HUES6 (cell line): ENCODE results near the gene TRIP10.
A peak's percentile ranks its signal among the peaks of the same experiment; 100 is the strongest.

Experiments used
- H3K27ac ChIP-seq: 2 replicates; pipeline ENCODE4 v1.7.0; 2013; ENCODE audit warnings: low read depth, mild to moderate bottlenecking, low read length, inconsistent platforms
- H3K27me3 ChIP-seq: 2 replicates; pipeline ENCODE4 v1.6.1; 2013; ENCODE audit warnings: low read length; ENCODE audit not compliant: control insufficient read depth, insufficient read depth
- H3K36me3 ChIP-seq: 2 replicates; pipeline ENCODE4 v1.6.1; 2013; ENCODE audit warnings: low read length; ENCODE audit not compliant: control insufficient read depth, insufficient read depth
- H3K4me1 ChIP-seq: 2 replicates; pipeline ENCODE4 v1.6.1; 2013; ENCODE audit warnings: low read length; ENCODE audit not compliant: control insufficient read depth, insufficient read depth
- H3K4me3 ChIP-seq: 2 replicates; pipeline ENCODE4 v1.5.1; 2013; ENCODE audit warnings: low read depth, low read length
- H3K9ac ChIP-seq: one replicate; pipeline ENCODE4 v1.6.1; 2013; ENCODE audit warnings: mild to moderate bottlenecking, low read length
- H3K9me3 ChIP-seq: 2 replicates; pipeline ENCODE4 v1.6.1; 2013; ENCODE audit warnings: low read depth, low read length; ENCODE audit not compliant: control insufficient read depth, insufficient read depth

The TRIP10 gene

GRCh38 chr19:6739390-6739882, at the start of gene TRIP10:
TRIP10 (plus strand) TSS chr19:6739680; CDS start chr19:6739762, 82 bp downstream.
- Histone ChIP-seq H3K27me3 (no peaks in the 10 kb centered on the region), H3K9me3 (no peaks in the 10 kb centered on the region), H3K4me3 (peak within 1 kb of the TSS; percentile 81), H3K4me1 (peaks cover 55% of the 10 kb centered on the region), H3K36me3 (peaks cover 32% of the 10 kb centered on the region), H3K9ac (peak within 1 kb of the TSS; percentile 87), H3K27ac (peak within 1 kb of the TSS; percentile 77)

GRCh38 chr19:6690160-6690885, 49.2 kb upstream of the TRIP10 start:
- Histone ChIP-seq H3K36me3 (peaks cover 28% of the 10 kb centered on the region; the same call in 1 of the 2 replicates), H3K27me3 (no peaks in the 10 kb centered on the region), H3K9me3 (no peaks in the 10 kb centered on the region), H3K4me3 (no peak overlapping the region), H3K9ac (no peak overlapping the region), H3K27ac (no peak overlapping the region), H3K4me1 (no peaks in the 10 kb centered on the region)

GRCh38 chr19:6691342-6691741, 48.1 kb upstream of the TRIP10 start:
- Histone ChIP-seq H3K27me3 (no peaks in the 10 kb centered on the region), H3K9me3 (no peaks in the 10 kb centered on the region), H3K4me3 (no peak overlapping the region), H3K9ac (no peak overlapping the region), H3K36me3 (peaks cover 22% of the 10 kb centered on the region; the same call in 1 of the 2 replicates), H3K4me1 (no peaks in the 10 kb centered on the region), H3K27ac (no peak overlapping the region)

GRCh38 chr19:6692027-6692426, 47.5 kb upstream of the TRIP10 start:
- peaks cover 21% of the 10 kb centered on the region; the same call in 1 of the 2 replicates for H3K36me3 ChIP-seq
- H3K9me3 ChIP-seq = no peaks in the 10 kb centered on the region
- no peak overlapping the region for H3K9ac ChIP-seq
- H3K4me3 ChIP-seq = no peak overlapping the region
- no peaks in the 10 kb centered on the region for H3K27me3 ChIP-seq
- no peak overlapping the region for H3K27ac ChIP-seq
- no peaks in the 10 kb centered on the region for H3K4me1 ChIP-seq

- no peak overlapping the region for H3K4me3 ChIP-seq
- no peaks in the 10 kb centered on the region for H3K27me3 ChIP-seq
- H3K27ac ChIP-seq = no peak overlapping the region
- H3K9ac ChIP-seq = no peak overlapping the region
- H3K9me3 ChIP-seq = no peaks in the 10 kb centered on the region
- H3K4me1 ChIP-seq = no peaks in the 10 kb centered on the region
- peaks cover 24% of the 10 kb centered on the region; the same call in 1 of the 2 replicates for H3K36me3 ChIP-seq
These were observed 46.4 kb upstream of the TRIP10 start for GRCh38 chr19:6693056-6693471.

GRCh38 chr19:6693681-6694080, 45.8 kb upstream of the TRIP10 start:
- Histone ChIP-seq H3K9ac (no peak overlapping the region), H3K27ac (no peak overlapping the region), H3K9me3 (no peaks in the 10 kb centered on the region), H3K27me3 (no peaks in the 10 kb centered on the region), H3K36me3 (peaks cover 23% of the 10 kb centered on the region; the same call in 1 of the 2 replicates), H3K4me1 (no peaks in the 10 kb centered on the region), H3K4me3 (no peak overlapping the region)

- no peaks in the 10 kb centered on the region for H3K9me3 ChIP-seq
- no peak overlapping the region for H3K4me3 ChIP-seq
- peaks cover 19% of the 10 kb centered on the region; the same call in 1 of the 2 replicates for H3K36me3 ChIP-seq
- H3K4me1 ChIP-seq = no peaks in the 10 kb centered on the region
- H3K27ac ChIP-seq = no peak overlapping the region
- no peaks in the 10 kb centered on the region for H3K27me3 ChIP-seq
- no peak overlapping the region for H3K9ac ChIP-seq
These were observed 45.2 kb upstream of the TRIP10 start for GRCh38 chr19:6694147-6694815.

- no peak overlapping the region for H3K4me3 ChIP-seq
- no peaks in the 10 kb centered on the region for H3K9me3 ChIP-seq
- H3K4me1 ChIP-seq = no peaks in the 10 kb centered on the region
- H3K9ac ChIP-seq = no peak overlapping the region
- H3K27me3 ChIP-seq = no peaks in the 10 kb centered on the region
- no peak overlapping the region for H3K27ac ChIP-seq
- H3K36me3 ChIP-seq = peaks cover 19% of the 10 kb centered on the region; the same call in 1 of the 2 replicates
These were observed 43.1 kb upstream of the TRIP10 start for GRCh38 chr19:6696239-6696820.

- Histone ChIP-seq H3K27ac (no peak overlapping the region), H3K9me3 (no peaks in the 10 kb centered on the region), H3K4me3 (no peak overlapping the region), H3K27me3 (no peaks in the 10 kb centered on the region), H3K4me1 (no peaks in the 10 kb centered on the region), H3K36me3 (peaks cover 25% of the 10 kb centered on the region), H3K9ac (no peak overlapping the region)
These were observed 42.2 kb upstream of the TRIP10 start for GRCh38 chr19:6697291-6697690.

- Histone ChIP-seq H3K9me3 (no peaks in the 10 kb centered on the region), H3K4me3 (no peak overlapping the region), H3K27me3 (no peaks in the 10 kb centered on the region), H3K9ac (no peak overlapping the region), H3K36me3 (peaks cover 20% of the 10 kb centered on the region), H3K27ac (no peak overlapping the region), H3K4me1 (no peaks in the 10 kb centered on the region)
These were observed 39.5 kb upstream of the TRIP10 start for GRCh38 chr19:6699935-6700334.
